RPMI7951 (cell line): ENCODE measurements around the gene LAMB3. TPM values are rescaled to one million over a fixed set of nuclear protein-coding genes. Genes with fewer than 3 reads are reported as not detected.
A peak's percentile ranks its signal among the peaks of the same experiment; 100 is the strongest.

Experiments
- DNase-seq: peaks from one replicate; pipeline ENCODE4 v3.0.0-alpha.2; 2012; ENCODE audit warnings: low read depth
- total RNA-seq: library from RNA; depleted of rRNA; stranded (reverse); fragments of >200 nt; shearing (Covaris generic); gene quantifications from 2 replicates; pipeline ENCODE4 v1.2.3, GENCODE V29; 2014

Gene LAMB3
- total RNA-seq, 1 experiment from 2014 or later = 20.2 TPM

DNA sequence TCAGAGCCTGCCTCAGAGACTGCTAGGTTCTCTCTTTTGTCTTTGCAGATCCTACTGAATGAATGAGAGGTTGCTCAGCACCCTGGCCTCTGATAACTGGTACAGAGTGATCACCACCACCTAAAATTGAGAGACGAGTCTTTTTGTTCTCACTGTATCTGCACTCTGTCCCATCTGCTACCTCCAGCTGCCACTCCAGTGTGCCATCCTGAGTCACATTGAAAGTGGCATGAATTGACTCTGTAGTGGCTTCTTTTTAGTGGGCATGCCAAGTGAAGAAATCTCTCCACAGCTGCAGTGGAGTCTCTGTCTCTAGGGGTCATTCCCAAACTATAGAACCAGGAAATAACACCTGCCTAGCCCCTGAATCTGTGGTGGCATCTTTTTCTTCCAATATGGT, 54.0 kb downstream of the LAMB3 start:
- no peak for DNase-seq

DNA sequence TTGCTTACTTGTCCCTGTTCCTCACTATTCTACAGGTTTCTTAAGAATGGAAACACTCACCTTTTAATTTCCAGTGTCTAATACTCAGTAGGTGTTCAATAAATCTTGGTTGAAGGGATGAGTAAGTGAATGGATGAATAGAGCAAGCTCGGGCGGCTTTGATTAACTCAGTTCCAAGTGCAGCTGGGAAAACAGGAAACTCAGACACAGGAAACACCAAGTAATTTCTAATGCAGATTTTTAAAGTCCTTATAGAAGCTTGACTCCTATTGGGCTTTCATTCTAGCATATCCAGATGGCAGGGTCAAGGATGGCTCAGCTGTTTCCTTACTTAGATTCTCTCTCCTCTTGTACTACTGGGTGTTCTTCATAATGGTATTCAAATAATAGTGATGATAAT, 54.7 kb downstream of the LAMB3 start:
- DNase-seq = no peak

DNA sequence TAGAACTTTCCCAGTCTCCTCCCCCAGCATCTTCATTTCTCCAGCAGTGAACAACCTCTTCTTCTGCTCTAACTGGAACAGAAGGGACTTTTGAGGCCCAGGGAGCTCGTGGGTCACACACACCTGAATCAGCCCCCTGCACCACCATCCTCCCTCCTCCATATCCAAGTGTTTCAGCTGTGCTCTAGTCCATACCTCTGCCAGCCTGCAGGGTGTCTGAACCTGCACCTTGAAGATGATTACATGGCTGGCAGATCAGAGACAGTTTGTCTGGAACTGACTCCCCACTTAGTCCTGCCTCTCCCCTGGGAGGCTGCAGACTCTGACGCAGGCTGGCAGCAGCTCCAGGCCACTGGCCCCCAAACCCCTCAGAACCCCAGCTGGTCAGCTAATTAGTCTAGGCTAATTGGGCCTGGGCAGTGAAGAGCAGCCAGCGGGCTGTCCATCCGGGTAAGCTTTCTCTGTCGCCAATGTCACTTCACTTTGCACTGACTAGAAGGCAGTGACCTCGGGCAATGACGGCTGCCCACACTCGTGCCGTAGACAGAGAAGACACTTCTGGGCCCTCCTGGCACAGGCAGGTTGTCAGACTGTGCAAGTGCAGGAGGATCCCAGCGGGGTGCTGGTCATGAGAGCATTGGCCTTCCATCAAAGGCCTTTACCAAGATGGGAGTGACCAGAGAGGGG, 56.5 kb downstream of the LAMB3 start:
- no peak for DNase-seq

DNA sequence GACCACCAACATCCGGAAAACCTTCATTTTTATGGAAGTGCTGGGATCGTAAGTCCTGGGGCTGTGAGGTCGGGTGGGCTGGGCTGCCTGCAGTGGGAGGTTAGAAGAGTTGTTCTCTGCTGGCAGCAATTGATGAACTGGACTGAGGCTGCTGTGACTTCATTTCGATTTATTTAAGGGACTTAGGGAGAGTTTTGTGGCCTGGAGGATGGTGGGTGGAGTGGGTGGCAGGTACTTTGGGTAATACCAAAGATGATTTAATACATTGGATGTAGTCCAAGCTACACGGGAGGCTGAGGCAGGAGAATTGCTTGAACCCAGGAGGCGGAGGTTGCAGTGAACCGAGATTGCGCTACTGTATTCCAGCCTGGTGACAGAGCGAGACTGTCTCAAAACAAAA, 57.2 kb downstream of the LAMB3 start:
- no peak for DNase-seq

DNA sequence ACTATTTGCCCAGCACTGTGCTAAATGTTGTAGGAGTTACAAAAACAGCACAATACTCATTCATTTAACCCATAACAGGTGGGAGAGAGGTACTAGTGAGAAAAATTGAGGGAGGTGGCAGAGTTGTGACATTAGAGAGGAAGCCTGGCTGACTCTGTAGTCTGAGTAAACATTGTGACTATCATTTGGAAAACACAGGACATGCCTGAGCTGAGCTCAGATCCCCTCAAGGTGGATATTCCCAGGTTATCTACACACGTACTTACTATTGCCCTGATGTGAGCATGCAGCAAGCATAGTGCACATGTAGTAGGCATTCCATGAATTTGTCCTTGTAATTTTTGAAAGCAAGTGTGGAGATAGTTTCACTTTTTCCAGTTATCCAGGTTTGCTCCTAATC, 57.8 kb downstream of the LAMB3 start:
- DNase-seq = no peak

DNA sequence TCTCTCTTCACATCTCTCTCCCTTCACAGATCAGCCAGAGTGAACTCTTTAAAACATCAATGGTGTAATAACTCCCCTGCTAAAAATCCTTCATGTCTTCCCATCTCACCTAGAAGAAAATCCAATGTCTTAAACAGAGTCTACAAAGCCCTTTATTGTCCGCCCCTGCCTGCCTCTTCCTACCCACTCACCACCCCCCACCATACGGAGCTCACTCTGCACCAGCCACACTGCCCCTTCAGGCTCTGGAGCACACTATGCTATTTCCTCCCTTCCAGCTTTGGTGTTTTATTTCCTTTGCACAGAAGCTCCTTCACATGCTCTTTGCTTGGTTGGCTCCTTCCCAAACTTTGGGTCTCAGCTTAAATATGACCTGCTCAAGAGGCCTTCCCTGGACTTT, 58.5 kb downstream of the LAMB3 start:
- no peak for DNase-seq

DNA sequence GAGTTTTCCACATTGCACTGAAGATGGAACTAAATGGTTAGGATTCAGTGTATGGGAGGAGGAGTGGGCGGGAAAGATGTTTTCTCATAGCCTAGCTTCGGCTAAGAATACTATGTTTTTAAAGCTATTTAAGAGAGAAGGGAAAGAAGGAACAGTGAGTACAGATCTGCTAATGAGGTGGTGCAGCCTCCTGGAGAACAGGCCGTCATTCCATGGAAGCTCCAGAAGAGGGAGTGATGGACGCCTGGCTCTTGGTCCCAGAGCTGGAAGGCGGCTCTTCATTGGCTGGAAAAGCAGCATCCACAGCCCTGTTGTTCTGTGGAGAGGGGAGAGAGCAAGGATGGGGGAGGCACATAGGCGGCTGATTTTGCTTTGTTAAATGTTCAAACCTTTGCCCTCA, 61.8 kb downstream of the LAMB3 start:
- no peak for DNase-seq

DNA sequence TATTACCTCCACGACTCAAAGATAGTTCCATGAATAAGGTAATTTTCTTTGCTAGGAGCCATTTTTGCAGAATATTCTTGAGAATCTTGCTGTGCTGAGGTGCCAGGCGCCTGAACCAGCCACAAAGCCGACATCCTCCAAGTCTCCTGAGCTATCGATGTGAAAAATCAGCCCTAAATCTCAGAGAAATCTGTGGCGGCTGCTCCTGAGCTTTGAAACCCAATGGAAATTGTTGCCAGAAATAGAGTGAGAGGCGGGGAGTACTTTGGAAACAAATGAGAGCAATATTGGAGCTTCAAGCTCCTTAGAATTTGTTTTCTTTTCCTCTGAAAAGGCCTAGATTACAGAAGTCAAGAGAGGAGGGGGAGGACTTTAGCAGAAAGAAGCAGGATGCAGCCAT, 62.4 kb downstream of the LAMB3 start:
- DNase-seq = no peak

DNA sequence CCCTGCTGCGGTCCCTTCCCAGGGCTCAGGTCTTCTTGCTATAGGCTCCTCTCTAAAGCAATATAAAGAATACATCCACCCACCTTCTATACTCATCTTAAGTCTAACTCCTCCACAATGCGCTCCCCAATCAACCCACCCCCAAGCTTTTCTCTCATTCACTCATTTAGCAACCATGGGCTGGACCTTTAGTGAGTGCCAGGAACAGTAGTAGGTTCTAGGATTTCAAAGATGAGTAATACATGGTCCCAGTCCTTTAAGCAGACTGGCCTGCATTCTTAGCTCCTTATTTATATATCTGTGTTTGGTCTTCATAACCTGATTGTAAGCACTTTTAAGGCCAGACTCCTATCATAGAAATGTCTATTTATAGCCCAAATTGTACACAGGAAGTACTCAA, 62.8 kb downstream of the LAMB3 start:
- DNase-seq = peak; percentile 27

DNA sequence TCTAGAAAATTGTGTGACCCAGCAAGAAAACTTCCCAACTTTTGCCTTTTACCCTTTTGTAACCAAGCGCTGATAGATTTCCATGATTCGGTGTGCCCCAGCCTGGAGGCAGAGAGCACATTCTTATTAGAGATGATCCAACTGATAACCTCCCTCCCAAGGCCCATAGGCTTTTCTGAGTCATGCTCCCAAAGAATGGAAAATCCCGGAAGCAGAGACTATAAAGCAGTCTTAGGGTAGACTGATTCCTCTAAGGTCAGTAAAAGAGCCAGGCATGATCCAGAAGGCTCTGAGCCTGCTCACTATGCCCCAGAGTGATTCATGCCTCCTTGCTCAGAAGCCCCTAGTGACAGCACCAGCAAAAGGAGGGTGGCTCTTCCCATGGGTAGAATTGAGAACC, 64.4 kb downstream of the LAMB3 start:
- DNase-seq = peak; percentile 96

DNA sequence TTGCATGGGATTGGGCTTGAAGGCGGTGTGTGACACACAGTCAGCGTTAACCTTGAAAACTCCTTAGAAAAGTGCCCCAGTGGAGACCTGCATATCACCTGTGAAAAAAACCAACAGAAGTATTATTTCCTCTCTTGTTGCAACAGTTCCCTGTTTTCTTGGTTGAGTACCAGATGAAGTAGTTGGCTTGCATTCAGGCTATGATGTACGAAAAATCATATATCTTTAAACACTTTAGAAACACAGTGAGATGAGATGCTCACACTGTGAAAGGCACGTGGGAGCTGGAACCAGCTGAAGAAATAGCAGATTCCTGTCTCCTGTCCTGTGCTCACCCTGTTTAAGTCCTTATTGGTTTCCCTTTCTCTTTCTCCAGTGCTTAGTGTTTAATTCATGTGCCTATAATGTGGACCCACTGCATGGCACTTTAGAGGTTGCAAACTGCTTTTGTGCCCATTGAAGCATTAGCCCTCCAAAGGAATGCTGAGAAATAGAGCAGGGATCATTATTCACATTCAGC, 65.9 kb downstream of the LAMB3 start:
- peak; percentile 25 for DNase-seq

DNA sequence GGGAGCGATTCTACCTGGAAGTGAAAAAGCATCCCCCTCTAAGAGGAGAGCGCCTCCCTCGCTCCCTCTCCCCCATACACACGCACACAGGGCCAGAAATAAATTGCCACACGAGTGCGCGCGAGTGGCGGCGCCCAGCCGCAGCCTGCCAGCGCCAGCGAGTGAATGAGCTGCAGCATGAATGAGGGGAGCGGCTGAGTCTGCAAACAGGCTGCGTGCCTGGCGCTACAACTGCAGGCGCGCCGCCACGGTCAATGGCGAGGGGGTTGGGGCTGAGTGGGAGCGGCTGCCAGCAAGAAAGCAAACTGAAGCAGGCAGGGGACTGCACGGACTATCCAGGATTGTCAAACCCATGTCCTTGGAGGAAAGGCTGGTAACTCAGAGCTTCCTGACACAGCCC, 66.6 kb downstream of the LAMB3 start:
- peak; percentile 65 for DNase-seq

DNA sequence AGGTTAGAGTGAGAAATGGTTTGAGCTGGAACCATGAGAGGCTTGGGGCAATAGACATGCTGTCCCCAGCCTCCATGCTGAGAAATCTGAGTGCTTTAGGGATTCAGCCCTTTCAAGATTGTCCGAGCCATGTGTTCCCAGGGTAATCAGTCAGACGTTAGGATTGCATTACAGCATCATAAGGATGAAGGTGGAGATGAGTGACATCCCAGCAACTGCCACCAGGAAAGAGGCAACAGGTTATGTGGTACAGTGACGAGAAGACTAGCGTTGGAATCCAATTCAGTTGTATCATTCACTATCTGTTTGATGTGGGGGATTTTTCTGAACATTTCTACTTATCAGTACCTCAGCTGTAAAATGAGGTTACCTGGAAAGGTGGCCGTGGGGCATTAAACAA, 67.0 kb downstream of the LAMB3 start:
- DNase-seq = no peak

DNA sequence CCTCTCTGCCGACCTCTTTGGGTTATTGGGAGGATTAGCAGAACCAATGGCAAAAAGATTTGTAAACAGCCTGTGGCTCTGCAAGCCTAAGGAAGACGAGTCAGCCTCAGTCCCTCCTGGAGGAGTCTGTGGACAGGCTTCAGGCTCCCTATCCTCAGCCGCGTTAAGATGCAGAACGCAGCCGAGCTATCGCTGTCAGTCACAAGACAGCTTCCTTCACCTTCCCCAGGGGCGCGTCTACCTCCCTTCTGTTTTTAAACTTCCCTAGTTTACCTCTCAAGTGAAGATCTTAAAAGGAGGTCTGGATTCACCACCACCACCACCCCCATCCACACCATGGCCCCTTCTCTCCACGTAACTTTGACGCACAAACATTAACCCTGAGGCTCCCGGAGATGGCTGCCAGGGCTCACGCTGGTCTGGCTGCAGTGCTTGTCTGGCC, 68.0 kb downstream of the LAMB3 start:
- no peak for DNase-seq

DNA sequence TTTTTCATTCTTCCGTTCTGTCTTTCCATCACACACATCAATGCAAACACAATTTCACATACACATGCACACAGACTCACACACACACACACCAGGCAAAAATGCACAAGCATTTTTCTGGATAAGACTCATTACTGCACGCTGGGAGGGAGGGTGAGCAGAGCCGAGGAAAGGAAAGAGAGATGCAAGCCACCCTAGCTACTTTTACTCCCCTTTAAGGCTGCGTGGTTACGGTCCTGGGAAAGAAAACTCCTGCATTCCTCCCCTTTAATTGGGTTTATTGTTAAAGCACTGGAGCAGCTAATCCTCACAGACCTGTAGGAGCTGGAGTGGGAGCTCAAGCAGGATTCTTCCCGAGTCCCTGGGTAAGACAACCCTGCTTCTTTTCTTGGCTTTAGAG, 68.8 kb downstream of the LAMB3 start, which contains the start of gene CAMK1G:
TSS of gene CAMK1G (plus strand) at position 307 of the 400 bp plus-strand sequence. CDS start 11,270 bp downstream, outside the sequence.
- DNase-seq = peak; percentile 77

DNA sequence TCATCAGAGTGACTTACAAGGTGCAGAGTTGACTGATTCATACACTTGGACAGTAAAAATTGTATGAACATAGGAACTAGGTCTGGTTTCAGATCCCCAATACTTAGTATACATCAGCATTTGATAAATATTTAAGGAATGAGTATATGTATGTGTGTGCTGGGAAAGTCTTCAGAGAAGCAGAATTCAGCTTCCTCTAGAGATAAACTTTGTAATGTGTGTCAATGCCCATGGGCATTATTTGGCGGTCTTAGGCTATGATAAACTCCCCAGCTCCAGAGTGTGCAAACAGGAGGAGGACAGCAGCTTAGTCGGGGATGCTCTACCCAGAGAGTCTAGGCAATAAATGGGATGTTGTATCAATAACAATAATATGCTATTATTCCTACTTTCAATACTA, 71.6 kb downstream of the LAMB3 start:
- no peak for DNase-seq

DNA sequence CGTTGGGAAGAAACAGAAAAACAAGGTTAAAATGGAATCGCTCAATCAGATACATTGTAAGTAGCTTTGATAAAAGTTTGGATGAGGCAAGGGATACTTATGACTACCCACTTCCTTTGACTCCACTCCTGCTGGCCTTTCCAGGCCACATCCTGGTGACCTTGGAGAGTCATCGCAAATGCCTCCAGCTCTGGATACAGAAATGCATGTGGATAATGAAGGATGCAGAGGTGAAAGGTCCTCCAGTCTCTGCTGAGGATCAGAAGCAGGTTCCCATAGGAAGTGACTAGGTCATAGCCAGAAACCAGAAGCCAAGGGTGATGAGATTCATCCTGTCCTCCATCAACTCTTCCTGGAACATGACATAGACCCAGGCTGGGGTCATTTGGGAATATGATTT, 74.9 kb downstream of the LAMB3 start:
- peak; percentile 85 for DNase-seq

DNA sequence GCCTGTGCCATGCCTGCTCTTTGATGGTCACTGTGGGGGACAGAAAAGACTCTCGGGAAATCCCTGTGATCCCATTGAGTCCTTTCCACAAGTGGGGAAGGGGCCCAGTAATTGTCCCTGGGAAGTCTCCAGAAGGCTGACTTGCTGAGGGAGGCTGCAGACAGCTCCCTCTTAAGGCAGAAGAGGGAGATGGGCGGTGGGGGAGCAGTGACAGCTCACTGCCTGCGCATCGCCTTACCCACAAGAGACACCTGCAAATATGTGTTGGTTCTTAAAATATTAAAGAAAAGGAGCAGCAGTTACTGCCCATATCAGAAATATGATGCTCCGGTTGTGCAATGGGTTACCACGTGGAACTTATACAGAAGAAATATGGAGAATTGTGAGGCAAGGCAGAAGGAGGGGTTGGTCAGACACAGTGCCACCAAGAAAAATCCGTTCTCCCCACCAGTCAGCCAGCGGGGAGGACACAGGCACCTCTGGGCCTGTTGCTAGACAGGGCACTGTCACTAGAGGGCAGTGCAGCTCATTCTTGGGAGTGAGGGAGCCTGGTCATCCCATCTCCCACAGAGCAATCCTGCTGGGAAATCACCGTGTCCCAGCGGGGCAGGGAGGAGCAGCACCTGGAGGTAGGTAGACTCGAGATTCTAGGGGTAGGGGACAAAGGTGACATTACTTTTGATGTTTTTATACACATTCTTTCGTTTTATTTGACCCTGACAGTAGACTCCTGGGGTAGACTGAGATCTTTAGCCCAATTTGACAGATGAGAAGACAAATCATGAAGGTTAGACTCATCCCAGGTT, 75.6 kb downstream of the LAMB3 start:
- DNase-seq = peak; percentile 73

DNA sequence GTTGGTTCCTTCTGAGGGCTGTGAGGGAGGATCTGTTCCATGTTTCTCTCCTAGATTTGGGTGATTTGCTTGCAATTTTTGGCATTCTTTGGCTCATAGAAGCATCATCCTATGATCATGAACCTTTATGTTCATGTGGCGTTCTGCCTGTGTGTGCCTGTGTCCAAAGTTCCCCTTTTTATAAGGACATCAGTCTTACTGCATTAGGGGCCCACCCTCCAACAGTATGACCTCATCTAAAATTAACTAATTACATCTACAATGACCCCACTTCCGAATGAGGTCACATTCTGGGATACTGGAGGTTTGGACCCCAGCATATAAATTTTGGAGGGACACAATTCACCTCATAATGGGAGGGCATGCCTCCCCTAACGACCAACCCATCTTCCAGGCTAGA, 81.5 kb downstream of the LAMB3 start:
- no peak for DNase-seq

DNA sequence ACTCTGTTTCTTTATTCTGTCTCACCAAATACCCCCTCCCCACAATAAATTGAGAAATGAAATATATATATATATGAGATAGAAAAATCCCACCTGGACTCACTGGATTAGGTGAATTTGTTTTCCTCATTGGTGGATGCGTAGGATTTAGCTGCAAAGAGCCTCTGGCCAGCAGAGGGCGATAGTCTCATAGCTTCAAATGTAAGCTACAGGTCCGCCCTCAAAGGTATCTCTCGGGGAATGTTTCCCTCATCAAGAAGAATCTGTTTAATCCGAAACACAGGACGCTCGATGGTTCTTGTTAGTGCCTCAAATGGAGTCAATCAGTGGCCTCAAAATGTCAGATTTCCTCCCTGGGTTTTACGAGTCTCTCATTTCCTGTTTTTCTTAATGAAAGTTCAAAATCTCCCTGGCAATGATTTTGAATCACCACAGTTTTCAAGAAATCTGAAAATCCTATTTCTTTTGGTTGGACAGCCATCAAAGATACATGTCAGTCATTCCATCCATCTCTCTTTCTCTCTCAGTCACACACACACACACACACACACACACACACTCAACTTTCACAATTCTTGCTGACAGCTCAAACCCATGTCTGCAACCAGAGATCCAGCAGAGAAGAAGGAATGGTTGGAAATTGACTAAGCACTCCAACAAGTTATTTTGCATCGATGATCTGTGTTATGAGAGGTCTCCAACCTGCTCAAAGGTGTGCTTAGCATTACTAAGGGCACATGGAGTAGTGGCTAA, 82.6 kb downstream of the LAMB3 start:
- DNase-seq = peak; percentile 70

DNA sequence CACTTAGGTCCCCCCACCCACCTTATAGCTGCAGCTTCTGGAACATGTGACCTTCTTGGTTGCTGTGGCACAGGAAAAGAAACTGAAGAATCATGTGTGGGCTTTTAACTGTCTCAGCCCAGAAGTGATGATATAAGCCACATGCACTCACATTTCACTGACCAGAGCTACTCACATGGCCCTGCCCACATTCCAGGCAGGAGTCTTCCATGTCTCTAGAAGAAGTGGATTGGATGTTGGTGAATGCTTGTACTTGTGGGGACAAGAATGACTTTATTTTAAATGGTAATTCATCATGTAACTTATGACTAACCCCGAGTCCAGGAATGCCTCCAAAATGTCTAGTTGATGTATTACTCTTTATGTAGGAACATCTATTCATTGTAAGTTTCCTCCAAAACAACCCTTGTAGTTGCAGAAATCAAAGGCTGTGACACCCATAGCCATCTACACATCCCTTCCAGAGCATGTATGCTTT, 84.5 kb downstream of the LAMB3 start:
- DNase-seq = peak; percentile 71
